Fibroblast of peridontal ligament (primary cell): Measurements from ENCODE around the gene ZBTB22.
"Not testable (repeated sequence)": the region's sequence is repeated elsewhere in the genome, so short reads cannot be mapped to it uniquely, and the experiment has no call there.

ENCODE experiments used
- DNase-seq: peaks from one replicate; pipeline ENCODE4 v3.0.0-alpha.2; 2010; ENCODE audit errors: extremely low read depth

ZBTB22 gene

GRCh38 chr6:33299237-33299944 lies 18.2 kb downstream of the ZBTB22 start:
- peak; percentile 87 for DNase-seq

DNA sequence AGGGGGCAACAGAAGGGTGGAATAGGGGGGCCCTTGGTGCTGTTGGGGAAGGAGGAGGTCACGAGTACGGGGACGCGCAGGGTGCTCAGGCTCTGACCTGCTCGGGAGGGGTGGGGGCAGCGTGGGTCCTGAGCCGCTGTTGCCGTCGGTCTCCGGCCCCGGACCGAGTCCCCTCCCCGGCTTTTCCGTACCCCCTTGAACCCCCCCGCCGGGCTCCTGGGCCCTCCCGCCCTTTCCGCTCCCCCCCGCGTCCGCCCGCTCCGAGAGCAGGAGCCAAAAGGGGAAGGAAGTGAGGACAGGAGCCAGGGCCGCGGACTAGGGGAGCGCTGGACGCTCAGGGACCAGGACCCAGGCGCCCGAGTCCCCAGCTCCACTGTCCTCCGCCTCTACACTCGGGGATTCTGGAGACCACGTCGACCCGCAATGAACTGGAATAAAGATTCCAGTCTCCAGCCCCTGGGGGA lies 18.7 kb downstream of the ZBTB22 start, which contains the start of gene RGL2:
Gene RGL2 (minus strand): TSS at position 170 of the 464 bp plus-strand sequence. CDS start 332 bp downstream, outside the sequence.
- peak; percentile 25 for DNase-seq

DNA sequence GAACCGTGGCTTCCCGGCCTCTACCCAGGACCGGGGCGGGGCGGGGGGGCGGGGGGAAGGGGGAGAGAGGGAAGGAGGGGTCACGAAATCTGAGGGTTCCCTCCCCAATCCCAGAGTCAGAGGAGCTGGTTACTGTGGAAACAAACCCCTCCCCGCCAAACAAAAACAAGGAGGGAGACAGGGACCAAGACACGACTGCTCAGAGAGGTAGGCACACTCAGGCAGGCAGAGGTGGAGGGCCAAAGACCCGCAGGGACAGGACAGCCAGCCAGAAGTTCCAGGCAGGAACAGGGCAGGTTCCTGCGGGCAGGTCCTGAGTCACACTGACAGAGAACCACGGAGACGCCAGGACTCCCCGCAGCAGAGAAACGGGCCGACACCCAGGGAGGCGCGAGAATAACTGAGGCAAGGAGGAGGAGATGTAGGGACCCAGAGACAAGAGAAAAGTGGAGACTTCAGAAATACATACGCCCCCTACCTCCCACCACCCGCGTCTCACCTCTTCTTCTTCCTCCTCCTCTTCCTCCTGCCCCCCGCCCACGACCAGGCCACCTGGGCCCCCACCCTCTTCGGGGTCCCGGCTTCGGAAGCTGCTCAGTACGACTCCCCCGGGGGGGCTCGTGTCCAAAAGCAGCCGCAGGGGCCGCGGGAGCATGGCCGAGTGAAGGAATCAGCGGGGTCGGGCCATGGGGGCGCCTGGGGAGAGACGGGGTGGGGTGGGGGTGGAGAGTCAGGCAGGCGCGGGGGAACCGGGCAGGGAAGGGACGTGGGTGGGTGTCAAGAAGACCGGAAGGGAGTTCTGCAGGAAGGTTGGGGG lies 19.4 kb downstream of the ZBTB22 start:
- DNase-seq, result peak; percentile 85

DNA sequence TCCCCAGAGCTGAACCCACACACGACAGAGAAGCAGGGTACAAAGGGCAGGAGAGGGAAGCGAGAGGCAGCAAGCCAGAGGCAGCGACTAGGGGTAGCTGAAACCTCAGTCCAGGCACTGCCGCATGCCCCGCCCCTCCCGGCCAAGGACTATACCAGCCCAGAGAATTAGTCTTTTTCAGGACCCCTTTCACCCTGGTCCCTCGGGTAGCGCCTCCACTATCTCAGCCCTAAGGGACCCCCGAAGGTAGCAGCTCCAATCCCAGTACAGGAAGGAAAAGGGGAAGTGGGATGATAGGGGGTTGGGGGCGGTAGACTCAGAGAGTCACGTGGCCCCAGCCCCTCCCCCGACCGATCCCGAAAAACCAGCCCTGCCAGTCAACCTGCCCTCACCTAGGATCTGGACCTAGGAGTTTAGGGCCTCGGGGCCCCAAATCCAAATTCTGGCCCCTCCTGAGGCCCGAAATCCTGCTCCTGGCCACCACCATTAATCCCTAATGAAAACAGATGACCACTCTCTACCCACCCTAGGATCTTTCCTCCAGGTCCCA lies 20.1 kb downstream of the ZBTB22 start:
- no peak for DNase-seq

GRCh38 chr6:33296797-33297405 lies 20.6 kb downstream of the ZBTB22 start:
- no peak for DNase-seq

- no peak for DNase-seq
These were observed 21.7 kb downstream of the ZBTB22 start for GRCh38 chr6:33295621-33296369.

DNA sequence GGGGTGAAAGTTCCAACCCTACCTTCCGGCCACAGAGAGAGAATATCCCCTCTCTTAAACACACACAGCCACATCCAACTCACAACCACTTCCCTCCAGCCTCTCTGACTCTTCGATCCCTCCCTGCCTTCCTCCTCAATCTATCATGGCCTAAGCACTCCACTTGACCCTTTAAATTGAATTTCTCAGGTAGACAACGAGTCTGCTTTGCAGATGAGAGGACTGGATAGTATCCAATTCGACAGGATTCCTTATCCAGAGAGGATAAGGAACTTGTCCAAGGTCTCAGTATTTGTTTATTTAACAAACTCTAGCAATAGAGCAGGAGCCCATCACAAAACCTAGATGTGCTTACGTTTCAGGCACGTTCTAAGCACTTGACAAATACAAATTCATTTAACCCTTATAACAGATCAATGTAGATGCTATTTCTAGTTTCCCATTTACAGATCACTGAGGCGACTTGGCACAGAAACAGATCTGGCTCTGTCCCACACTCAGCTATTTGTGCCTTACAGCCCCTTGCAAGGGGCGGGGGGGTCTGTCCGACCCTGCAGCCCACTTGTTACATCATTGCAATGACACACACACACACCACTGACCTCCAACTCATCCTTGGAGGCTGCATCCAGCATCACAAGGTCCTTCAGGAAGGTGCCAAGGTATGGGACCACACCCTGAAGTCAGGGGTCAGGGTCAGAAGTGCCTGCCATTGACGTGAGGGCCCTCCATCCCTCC lies 23.3 kb downstream of the ZBTB22 start:
- no peak for DNase-seq

DNA sequence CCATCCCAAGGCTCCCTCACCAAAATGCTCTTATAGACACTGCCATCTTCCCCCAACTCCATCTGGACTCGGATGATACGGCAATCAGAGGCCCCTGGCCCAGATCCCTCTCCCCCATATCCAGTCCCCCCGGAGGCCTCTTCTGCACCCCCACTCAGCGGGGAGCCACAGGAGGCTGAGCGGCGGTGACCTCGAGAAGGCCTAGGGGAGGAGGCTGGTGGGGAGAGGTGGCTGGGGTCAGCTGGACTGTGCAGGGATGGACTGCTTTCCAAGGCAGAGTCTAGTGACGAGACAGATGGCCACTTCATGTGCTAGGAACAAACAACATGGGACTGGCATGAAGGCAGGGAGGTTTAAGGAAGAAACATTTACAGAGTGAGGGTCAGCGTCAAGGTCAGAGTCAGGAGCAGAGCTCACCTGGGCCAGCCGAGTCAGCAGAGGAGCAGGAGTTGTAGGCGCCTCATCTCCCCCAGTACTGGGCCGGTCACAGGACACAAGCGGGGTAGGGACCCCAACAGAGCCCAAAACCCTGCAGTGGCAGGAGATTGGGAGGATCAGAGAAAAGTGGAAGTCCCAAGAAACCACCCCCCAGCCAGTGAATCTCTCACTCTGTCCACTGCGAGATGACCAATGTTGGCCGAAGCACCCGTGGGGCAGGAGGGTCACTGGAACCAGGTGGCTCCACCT lies 24.4 kb downstream of the ZBTB22 start:
- no peak for DNase-seq

GRCh38 chr6:33290459-33290858 lies 27.1 kb downstream of the ZBTB22 start:
- no peak for DNase-seq

DNA sequence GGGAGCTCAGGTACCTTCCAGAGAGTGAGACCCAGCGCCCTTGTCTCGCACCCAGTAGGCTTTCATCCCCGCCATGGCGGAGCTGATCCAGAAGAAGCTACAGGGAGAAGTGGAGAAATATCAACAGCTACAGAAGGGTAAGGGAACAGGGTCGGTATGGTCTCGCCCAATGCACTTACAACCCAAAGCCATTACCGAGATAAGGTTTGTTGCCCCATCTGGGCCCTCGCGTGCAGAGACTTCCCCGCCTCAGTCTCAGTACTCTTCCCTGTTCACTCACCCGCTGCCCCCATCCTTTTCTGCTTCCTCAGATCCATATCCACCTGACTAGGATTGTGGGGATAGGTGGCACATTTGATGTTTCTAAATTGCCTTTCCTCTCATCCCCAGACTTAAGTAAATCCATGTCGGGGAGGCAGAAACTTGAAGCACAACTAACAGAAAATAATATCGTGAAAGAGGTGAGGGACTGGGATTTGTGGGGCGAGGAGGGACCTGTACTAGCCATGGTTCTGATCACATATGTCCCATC lies 27.7 kb downstream of the ZBTB22 start:
- DNase-seq, result no peak

- DNase-seq, result peak; percentile 91
These were observed 28.4 kb downstream of the ZBTB22 start, which contains the start of the genes PFDN6 and WDR46 for GRCh38 chr6:33288921-33289783. Gene PFDN6 (plus strand): TSS chr6:33289601. CDS start chr6:33289857, 256 bp downstream. Gene WDR46 (minus strand): TSS chr6:33289239. CDS start chr6:33289170, 69 bp downstream.

DNA sequence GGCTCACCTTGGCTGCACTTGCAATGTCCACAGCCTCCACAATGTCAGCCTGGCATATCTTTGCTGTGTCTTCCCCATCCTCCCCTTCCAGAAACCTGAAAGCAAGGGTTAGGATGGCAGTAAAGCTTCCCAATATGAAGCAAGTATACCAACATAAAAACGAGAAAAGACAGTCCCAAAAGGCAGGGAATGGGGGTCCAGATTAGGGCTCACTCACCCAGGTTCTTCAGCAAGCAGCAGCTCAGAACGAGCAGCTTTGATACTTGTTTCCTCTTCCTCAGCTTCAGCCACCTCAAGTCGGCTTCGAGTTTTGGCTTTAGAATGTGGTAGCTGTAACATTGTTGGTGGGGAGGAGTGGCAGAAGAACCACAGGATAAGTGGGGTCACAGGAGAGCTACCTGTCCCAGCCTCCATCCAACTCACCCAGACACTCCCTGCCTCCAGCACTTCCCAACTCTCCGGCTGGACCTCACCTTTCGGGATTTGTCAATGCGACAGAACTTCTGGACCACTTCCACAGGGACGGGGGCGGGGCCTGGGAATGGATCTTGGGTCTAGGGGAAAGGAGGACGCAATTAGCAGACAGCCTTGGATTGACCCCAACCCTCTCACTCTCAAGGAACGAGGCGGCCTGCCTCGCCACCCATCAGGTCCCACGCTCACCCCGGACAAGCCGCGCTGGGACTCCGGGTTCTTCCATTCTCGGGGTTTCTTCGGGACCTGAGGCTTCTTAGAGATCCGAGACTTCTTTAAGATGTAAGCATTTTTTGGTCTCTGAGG lies 29.2 kb downstream of the ZBTB22 start:
- DNase-seq, result no peak

GRCh38 chr6:33286946-33287914 lies 30.3 kb downstream of the ZBTB22 start:
- DNase-seq, result no peak

- not testable (repeated sequence) for DNase-seq
These were observed 32.3 kb downstream of the ZBTB22 start for GRCh38 chr6:33285214-33285613.

GRCh38 chr6:33280539-33280938 lies 37.0 kb downstream of the ZBTB22 start:
- no peak for DNase-seq

- DNase-seq, result peak; percentile 31
These were observed 37.5 kb downstream of the ZBTB22 start for GRCh38 chr6:33279971-33280511.
